ENCODE data around the gene CPSF4.
"Not testable (repeated sequence)": the region's sequence is repeated elsewhere in the genome, so short reads cannot be mapped to it uniquely, and the experiment has no call there.

The CPSF4 gene

DNA sequence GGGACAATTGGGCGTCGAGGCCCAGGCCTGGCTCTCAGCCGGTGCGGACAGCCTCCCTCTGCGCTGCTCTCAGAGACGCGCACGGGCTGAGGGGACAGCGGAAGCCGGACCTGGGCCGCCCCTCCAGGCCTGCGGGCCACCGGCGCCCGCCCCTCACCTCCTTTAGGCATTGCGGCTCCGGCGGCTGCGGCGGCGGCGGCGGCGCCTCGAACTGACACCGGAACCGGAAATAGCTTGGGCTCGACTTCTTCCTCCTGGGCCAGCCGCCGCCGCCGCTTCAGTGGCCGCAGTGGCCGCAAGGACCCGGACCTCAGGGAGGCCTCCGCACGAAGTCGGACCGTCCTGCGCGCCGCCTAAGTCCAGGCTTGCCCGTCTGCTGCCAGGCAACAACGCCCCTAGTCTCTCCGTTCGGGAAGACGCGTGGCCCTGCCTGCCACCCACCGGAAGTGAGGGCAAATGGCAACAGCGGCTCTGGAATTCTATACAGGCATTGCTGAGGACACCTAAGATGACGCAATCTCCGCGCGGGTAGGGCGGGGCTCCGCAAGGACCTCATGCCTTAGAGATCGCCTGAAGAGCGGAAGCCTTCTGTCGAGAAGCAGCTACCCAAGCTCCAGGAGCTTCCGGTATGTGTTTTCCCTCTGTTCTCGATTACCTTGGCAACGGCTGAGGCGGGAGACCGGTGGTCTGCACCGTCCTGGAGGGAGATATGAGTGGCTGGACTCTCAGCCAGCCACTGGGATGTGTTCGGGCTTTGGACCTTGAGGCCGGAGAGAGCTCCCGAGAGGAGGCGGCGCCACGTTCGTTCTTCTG lies 30.2 kb upstream of the CPSF4 start, which contains the start of the genes BUD31 and PDAP1:
Gene BUD31 (plus strand): TSS at position 591 of the 813 bp plus-strand sequence. CDS start 2,124 bp downstream, outside the sequence.
Gene PDAP1 (minus strand): TSS at position 219 of the 813 bp plus-strand sequence. CDS start 49 bp downstream, at position 170.
- peak; percentile 93 for DNase-seq (ENCODE audit: low read depth, low spot score)

DNA sequence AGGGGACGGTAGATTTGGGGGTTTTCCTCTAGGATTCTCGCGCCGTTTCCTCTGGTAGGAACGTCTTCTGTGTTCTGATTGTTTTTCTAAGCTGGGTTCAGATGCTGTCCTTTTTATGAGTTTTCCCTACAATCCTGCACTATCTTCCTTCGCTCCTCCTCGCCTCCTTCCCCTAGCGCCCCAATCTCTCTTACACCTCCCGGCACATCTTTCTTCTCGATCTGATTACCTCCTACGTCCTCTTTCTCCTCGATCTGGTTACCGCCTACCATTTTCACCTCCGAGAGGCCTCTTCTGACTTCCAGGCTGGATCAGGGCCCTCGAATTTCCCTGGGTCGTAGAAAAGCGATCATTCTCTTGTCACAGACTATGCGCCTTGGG lies 29.6 kb upstream of the CPSF4 start:
- no peak for DNase-seq (ENCODE audit: low read depth, low spot score)

DNA sequence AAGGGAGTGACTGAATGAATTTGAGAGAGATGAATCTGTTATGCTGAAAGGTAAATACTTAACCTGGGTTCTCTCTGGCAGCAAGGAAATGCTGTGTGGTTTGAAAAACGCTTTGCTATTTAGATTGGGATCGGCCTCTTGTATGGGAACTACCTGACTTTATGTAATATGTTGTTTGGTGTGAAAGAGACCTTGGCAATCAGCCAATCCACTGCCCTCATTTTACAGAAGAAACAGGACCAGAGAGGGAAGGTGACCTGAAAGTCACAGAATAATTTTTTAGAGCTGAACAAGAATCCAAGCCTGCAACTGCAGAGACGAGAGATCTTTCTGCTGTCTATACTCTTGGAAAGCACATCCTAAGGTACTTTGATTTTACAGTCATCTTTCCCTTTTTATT lies 28.9 kb upstream of the CPSF4 start:
- DNase-seq (ENCODE audit: low read depth, low spot score): no peak

DNA sequence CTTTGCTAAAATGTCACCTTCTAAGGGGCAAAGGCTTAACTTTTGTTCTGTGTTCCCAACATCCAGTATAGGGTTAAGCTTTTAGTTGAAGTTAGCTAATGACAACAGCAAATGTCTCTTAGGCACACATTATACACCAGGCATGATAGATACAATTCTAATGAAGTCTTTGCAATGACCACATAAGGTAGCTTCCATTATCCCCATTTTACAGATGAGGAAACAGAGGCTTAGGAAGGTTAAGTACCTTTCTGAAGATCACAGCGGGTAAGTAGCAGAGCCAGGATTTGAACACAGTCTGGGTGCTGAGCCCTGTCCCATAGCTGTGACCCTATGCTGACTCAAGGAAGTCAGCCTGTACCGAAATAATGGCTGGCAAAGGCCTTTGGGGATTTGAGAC lies 28.1 kb upstream of the CPSF4 start:
- no peak for DNase-seq (ENCODE audit: low read depth, low spot score)

DNA sequence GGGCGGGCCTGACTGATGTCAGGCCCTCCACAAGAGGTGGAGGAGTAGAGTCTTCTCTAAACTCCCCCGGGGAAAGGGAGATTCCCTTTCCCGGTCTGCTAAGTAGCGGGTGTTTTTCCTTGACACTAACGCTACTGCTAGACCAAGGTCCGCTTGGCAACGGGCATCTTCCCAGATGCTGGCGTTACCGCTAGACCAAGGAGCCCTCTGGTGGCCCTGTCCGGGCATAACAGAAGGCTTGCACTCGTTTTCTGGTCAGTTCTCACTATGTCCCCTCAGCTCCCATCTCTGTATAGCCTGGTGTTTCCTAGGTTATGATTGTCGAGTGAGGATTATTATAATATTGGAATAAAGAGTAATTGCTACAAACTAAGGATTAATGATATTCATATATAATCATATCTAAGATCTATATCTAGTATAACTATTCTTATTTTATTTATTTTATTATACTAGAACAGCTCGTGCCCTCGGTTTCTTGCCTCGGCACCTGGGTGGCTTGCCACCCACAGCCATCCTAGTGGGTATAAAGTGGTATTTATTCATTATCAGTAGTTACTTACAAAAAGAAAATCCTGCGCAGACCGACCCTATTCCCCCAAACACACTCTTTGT lies 23.1 kb upstream of the CPSF4 start:
- not testable (repeated sequence) for DNase-seq (ENCODE audit: low read depth, low spot score)

DNA sequence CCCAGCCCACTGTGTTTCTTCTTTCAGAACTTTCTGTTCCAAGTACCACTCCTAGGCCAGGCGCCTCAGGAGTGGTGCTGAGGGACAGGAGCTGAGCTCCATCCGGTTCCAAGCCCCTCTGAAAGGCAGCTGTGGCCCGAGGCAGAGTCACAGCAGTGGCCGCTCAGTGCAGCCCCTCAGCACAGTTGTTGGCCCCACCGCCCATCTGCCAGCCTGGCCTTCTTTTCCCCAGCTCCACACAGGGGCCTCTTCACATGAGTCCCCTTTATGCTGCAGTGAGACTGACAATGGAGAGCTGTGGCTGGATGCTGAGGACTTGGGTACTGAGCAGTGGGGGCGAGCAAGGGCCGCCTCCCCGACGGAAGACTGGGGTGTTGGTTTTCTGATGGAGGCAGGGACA lies 20.5 kb upstream of the CPSF4 start:
- DNase-seq (ENCODE audit: low read depth, low spot score): no peak

DNA sequence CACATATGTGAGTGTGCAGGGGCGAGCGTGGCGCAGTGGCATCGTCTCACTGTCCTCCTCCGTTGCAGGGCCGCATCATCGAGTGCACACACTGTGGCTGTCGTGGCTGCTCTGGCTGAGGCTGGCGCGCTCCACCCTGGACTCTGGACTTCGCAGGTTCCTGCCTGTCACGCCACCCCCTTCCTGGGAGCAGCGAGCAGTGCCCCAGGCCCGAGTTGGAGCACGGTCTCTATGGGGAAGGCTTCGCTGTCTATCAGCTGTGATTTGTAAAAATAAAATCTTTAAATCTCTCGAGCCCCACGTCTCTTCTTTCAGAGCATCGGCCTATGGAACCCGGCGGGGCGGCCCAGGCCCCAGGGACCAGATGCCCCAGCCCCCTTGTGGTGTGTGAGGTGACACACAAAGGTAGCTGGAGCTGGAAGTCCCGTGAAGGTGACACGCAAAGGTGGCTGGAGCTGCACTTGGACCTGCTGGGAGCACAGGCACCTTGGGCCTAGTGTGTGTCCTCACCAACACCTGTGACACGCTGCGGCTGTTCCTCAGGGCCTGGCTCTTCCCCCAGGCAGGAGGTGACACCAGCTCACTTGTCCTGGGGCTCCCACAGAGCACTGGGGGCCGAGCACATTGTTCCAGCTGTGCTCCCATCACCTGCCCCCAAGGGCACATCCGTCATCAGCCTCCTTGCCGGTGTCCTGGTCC lies 19.3 kb upstream of the CPSF4 start:
- DNase-seq (ENCODE audit: low read depth, low spot score): no peak

DNA sequence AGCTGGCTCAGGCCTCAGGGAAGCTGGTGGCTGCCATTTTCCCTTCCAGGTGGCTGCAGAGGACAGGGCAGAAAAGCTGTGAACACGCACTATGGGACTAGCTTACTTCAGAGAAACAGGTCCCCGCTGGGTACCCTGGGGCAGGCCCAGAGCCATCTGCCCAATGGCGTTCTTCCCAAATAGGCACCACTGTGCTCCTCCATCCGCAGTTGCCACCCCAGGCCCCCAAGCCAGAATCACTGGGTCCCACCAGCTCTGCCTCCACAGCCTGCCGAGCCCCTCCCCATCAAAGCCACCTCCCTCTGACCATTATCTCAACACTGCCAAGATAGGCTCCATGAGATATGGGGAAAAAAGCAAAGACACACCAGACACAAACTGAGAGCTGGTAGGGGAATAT lies 18.5 kb upstream of the CPSF4 start:
- no peak for DNase-seq (ENCODE audit: low read depth, low spot score)

DNA sequence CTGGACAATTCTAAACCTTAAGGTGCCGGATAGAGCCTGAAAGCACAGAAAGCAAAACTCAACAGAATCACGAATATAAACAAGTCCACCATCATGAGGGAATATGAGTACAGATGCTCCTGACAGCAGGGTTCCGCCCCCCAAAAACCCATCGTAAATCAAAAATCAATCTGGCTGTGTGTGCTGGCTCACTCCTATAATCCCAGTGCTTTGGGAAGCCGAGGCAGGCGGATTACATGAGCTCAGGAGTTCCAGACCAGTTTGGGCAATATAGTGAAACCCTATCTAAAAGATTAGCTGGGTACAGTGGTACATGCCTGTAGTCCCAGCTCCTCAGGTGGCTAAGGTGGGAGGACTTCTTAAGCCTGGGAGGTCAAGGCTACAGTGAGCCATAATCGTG lies 17.8 kb upstream of the CPSF4 start:
- DNase-seq (ENCODE audit: low read depth, low spot score): no peak

DNA sequence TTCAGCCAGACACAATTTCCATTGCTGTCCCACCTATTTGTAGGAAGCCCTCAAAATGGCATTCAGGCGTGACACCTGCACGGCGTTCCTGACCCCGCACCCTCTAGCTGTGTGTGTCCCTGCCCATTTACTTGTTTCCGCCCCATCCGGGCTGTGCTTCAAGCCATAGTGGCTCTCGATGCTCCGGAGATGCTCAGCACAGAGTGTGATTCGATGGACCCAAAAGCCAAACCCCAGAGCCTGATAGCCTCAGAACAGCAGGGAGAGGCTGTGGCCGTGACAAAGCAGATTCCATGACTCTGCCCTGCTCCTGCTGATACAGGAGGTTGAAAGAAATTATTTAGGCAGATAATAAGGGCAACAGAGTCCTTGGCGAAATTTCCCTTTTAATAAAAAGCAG lies 16.6 kb upstream of the CPSF4 start:
- DNase-seq (ENCODE audit: low read depth, low spot score): no peak

DNA sequence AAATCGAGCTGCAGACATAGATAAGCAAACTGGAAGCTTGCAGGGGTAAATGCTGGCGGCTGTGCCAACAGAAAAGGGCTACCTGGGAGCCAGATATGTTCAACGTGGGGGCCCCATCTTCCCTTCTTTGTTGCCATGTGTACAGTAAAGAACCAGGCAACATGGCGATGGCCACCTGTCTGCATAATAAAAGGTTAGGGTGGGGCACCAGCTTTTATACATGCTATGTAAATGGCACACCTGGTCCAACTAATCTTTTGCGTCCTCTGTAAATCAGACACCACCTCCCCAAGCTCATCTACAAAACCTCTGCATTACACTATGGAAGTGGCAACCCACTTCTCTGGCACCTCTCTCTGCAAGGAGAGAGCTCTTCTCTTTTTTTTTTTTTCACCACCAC lies 16.1 kb upstream of the CPSF4 start:
- no peak for DNase-seq (ENCODE audit: low read depth, low spot score)

DNA sequence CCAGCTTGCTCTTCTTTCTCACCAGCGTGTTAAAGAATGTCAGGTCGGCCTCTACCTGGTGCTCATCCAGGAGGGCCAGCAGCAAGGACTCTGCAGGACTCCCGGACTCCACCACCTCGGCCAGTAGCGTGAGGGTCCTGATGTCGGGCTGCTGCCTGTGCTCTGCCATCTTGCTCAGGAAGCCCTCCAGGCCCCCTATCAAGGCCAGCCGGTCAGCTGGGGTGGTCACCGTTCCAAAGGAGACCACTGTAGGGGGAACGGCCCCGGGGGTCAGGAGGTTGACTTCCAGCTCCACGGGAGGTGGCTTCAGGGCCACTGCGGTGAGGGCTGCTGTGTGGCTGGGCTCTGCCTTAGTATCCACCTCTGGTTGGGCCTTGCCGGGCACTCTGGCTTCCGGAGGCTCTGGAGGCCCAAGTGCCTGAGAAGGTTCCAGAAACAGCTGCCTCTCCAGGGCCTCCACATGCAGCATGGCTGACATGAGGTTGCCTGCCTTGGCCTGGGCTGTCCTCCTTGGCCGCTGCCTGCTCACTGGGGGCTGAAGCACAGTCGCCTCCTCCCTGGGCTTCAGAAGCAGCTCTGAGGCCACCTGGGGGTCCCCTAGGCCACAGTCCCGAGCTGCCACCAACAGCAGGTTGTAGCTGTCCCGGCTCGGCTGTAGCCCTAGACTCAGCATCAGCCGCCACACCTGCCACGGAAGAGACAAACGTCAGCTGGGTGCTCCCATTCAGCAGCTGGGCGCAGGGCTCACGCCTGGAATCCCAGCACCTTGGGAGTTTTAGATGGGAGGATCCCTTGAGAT lies 13.6 kb upstream of the CPSF4 start:
- DNase-seq (ENCODE audit: low read depth, low spot score): no peak

DNA sequence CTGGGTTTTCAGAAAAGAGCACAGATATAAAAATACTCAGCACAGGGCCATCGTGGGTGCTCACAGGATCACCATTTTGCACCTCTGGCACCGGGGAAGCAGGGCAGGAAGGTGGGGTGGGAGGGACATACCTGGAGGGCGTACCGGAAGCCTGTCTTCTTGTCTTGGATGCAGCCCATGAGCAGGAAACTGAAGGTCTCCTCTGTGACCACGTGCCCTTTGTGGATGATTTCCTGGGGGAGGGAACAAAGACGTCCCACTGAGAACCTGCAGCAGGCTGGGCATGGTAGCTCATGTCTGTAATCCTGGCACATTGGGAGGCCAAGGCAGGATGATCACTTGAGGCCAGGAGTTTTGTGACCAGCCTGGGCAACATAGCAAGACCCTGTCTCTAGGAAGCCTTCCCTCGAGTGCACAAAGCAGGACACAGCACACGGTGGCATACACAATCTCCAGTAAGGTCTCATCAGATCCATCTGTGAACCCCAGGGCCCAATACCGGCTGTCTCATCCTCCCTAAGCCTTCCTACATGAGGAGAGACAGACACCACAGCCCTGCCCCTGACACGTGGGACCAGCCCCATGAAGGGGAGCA lies 9.7 kb upstream of the CPSF4 start:
- no peak for DNase-seq (ENCODE audit: low read depth, low spot score)

DNA sequence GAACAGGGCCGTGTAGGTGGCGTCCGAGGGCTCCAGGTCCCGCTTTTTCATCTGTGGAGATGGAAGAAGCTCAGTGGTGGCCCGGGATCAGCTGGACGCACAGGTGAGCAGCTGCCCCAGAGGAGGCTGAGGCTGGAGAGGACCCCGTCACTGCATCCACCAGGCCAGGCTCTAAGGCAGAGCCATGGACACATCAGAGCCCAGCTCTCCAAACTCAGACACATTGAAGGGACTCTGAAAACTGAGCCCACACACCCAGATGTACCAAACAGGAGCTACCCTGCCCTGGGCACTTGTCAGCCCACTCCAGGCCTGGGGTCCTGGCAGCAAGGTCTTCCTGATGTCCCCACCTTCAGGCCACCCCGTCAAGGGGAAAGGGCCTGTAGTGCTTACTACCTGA lies 9.0 kb upstream of the CPSF4 start:
- no peak for DNase-seq (ENCODE audit: low read depth, low spot score)

DNA sequence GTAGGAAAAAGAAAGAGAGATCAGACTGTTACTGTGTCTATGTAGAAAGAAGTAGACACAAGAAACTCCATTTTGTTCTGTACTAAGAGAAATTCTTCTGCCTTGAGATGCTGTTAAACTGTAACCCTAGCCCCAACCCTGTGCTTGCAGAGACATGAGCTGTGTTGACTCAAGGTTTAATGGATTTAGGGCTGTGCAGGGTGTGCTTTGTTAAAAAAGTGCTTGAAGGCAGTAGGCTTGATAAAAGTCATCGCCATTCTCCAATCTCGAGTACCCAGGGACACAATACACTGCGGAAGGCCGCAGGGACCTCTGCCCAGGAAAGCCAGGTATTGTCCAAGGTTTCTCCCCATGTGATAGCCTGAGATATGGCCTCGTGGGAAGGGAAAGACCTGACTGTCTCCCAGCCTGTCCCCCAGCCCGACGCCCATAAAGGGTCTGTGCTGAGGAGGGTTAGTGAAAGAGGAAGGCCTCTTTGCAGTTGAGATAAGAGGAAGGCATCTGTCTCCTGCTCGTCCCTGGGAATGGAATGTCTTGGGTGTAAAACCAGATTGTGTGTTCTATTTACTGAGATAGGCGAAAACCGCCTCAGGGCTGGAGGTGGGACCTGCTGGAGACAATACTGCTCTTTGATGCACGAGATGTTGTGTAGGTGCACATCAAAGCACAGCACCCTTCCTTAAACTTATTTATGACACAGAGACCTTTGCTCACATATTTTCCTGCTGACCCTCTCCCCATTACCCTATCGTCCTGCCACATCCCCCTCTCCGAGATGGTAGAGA lies 6.8 kb upstream of the CPSF4 start:
- DNase-seq (ENCODE audit: low read depth, low spot score): not testable (repeated sequence)

DNA sequence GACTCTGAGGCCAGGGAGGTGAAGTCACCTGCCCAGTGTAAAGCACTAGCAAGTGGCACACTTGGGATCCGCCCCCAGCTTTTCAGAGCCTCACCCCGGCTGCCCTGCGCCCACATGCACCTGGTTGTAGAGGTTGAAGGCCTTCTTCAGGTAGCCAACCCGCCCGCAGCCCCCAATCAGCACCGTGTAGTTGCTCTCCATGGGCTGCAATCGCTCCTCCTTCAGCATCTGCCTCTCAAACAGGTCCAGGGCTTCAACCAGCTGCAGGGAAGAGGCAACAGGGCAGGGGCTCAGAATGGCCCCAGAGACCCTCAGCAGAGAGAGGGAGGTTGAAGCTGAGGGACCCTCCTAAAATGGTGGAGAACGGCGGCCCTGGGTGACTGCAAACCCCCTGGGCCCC lies 5.6 kb upstream of the CPSF4 start:
- DNase-seq (ENCODE audit: low read depth, low spot score): no peak

DNA sequence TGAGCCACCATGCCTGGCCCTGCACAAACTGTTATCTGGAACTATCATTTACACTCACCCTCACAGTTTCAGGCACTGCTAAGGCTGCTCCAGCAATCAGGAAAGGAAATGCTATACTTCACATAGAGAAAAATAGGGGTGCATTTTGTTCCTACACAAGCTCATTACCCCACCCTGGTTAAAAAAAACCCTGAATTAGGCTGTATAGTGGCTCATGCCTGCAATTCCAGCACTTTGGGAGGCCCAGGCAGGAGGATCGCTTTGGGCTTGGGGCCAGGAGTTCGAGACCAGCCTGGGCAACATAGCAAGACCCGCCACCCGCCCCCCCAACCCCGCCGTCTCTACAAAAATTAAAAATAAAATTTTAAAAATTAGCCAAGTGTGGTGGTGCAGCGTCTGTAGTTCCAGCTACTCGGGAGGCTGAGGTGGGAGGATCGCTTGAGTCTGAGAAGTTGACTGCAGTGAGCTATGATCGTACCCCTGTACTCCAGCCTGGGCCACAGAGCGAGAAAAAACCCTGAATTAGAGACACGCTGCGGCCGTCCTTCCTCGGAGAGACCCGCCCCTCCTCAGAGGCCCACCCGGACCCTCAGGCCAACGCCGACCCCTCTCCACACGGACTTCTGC lies 684 bp upstream of the CPSF4 start:
- DNase-seq (ENCODE audit: low read depth, low spot score): no peak

DNA sequence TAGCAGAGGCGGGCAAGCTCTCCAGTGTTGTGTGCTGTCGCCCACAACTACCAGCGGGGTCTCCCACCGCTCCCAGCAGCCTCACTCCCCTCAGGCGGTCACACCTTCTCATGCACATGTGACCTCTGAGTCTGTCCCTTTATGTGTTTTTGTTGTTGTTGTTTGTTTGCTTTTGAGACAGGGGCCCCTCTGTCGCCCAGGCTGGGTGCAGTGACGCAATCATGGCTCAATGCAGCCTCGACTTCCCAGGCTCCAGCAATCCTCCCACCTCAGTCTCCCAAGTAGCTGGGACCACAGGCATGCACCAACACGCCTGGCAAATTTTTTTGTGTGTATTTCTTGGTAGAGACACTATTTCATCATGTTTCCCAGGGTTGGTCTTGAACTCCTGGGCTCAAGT lies 1.5 kb downstream of the CPSF4 start:
- no peak for DNase-seq (ENCODE audit: low read depth, low spot score)

DNA sequence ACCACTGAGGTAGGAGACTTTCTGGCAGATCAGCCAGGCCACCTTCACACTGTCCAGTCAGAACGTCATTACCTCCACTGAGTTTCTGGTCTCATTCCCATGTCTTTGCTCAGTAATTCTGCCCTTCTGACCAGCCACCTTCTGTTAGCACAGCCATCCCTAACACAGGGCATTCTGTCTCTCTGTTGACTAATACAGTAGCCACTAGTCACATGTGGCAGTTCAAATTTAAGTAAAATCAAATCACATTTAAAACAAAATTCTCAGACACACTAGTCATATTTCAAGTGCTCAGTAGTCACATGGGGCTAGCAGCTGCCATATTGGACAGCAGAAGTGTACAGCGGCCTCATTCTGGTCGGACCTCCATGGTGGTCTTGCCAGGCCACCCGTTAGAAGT lies 7.4 kb downstream of the CPSF4 start:
- no peak for DNase-seq (ENCODE audit: low read depth, low spot score)

DNA sequence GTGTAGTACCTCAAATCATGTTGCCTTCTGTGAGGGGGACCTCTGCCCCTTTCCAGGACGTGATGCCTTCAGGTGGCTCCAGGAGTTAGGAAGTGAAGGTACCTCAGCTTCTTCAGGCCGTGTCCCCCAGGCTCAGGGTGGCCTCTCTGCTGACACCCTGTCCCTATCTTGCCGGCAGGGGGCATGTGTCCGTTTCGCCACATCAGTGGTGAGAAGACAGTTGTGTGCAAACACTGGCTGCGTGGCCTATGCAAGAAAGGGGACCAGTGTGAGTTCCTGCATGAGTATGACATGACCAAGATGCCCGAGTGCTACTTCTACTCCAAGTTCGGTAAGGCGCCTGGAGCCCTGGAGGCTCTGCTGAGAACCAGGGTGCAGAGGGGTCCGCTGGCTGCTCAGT lies 9.2 kb downstream of the CPSF4 start:
- no peak for DNase-seq (ENCODE audit: low read depth, low spot score)

Measured in brain pericyte (primary cell).